ENCODE data around the gene CDK11B. TPM values are rescaled to one million over a fixed set of nuclear protein-coding genes. Genes with fewer than 3 reads are reported as not detected.
A peak's percentile ranks its signal among the peaks of the same experiment; 100 is the strongest.

Gene CDK11B
- total RNA-seq, 1 experiment from 2014 or later, result 30.1 TPM

- H3K4ac ChIP-seq (ENCODE audit: low read depth, low read length), result no peak within 1 kb of the TSS
- no peak within 1 kb of the TSS for H3K18ac ChIP-seq (ENCODE audit: insufficient read length, low read depth, low read length)
- H4K91ac ChIP-seq (ENCODE audit: insufficient read length, low read depth, low read length), result no peak within 1 kb of the TSS
- no peaks in the 10 kb centered on the region for H3K9me3 ChIP-seq (ENCODE audit: control insufficient read depth, low read depth, low read length)
- no peak within 1 kb of the TSS for H2AFZ ChIP-seq (ENCODE audit: low read length)
- peak within 1 kb of the TSS; percentile 24 for H3K4me2 ChIP-seq (ENCODE audit: insufficient read depth, insufficient read length, low read length)
- no peak within 1 kb of the TSS for H3K27ac ChIP-seq (ENCODE audit: insufficient read length, low read depth, low read length)
- no peak within 1 kb of the TSS for H2AK5ac ChIP-seq (ENCODE audit: insufficient read length, low read length)
- peak; percentile 60 for DNase-seq
- H3K4me1 ChIP-seq (ENCODE audit: insufficient read depth, low read length), result no peaks in the 10 kb centered on the region
- no peak within 1 kb of the TSS for H4K8ac ChIP-seq (replicated peaks; ENCODE audit: insufficient read length, low read depth, low read length)
- TF ChIP-seq, protein P1, sequence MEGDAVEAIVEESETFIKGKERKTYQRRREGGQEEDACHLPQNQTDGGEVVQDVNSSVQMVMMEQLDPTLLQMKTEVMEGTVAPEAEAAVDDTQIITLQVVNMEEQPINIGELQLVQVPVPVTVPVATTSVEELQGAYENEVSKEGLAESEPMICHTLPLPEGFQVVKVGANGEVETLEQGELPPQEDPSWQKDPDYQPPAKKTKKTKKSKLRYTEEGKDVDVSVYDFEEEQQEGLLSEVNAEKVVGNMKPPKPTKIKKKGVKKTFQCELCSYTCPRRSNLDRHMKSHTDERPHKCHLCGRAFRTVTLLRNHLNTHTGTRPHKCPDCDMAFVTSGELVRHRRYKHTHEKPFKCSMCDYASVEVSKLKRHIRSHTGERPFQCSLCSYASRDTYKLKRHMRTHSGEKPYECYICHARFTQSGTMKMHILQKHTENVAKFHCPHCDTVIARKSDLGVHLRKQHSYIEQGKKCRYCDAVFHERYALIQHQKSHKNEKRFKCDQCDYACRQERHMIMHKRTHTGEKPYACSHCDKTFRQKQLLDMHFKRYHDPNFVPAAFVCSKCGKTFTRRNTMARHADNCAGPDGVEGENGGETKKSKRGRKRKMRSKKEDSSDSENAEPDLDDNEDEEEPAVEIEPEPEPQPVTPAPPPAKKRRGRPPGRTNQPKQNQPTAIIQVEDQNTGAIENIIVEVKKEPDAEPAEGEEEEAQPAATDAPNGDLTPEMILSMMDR (conservative IDR thresholded peaks at IDR 0.05), result no peak
- H2BK5ac ChIP-seq (ENCODE audit: insufficient read length, low read length), result no peak within 1 kb of the TSS
- peak within 1 kb of the TSS in 1 of 3 experiments; percentile 89; a peak in 1 of 7 replicates for H3K27ac Mint-ChIP-seq
- no peak within 1 kb of the TSS for H2BK12ac ChIP-seq (ENCODE audit: insufficient read length, low read depth, low read length)
- H3K9ac ChIP-seq (ENCODE audit: extremely low read depth, insufficient read length, low read length), result no peak within 1 kb of the TSS
- H2BK120ac ChIP-seq (ENCODE audit: low read depth, low read length, poor library complexity, severe bottlenecking), result no peak within 1 kb of the TSS
- no peak within 1 kb of the TSS for H3T11ph ChIP-seq (ENCODE audit: low read length)
- no peak within 1 kb of the TSS for H3K56ac ChIP-seq (ENCODE audit: insufficient read length, low read depth, low read length)
- no peak within 1 kb of the TSS; the same call in 1 of the 2 replicates for H3K14ac ChIP-seq (ENCODE audit: insufficient read depth, low read length)
- no peaks in the 10 kb centered on the region for H3K9me3 Mint-ChIP-seq
- no peak within 1 kb of the TSS for H4K5ac ChIP-seq (ENCODE audit: insufficient read length, low read depth, low read length)
- H3K79me2 ChIP-seq (ENCODE audit: insufficient read depth, low read length), result no peaks in the 10 kb centered on the region
- H3K36me3 Mint-ChIP-seq (ENCODE audit: insufficient read depth in 1 of 3, low read depth in 3 of 3), result no peaks in the 10 kb centered on the region
- no peak within 1 kb of the TSS for H3K23ac ChIP-seq (ENCODE audit: insufficient read length, low read depth, low read length)
- peaks cover 59% of the 10 kb centered on the region for H3K27me3 Mint-ChIP-seq (ENCODE audit: low read depth)
- peak within 1 kb of the TSS; percentile 65 to 83 for H3K4me3 Mint-ChIP-seq
- H2BK20ac ChIP-seq (ENCODE audit: low read depth, low read length, poor library complexity, severe bottlenecking), result no peak within 1 kb of the TSS
- H2BK15ac ChIP-seq (ENCODE audit: low read depth, low read length), result no peak within 1 kb of the TSS
- no peaks in the 10 kb centered on the region for H3K79me1 ChIP-seq (ENCODE audit: insufficient read depth, low read depth, low read length, poor library complexity, severe bottlenecking)
- WGBS (ENCODE audit: extremely low coverage, insufficient read length, low lambda C conversion rate), result no CpG with 5 or more reads among the region's 125 CpGs
- H3K4me1 Mint-ChIP-seq, result peaks cover 4 to 12% of the 10 kb centered on the region in 2 experiments
- no peaks in the 10 kb centered on the region for H4K20me1 ChIP-seq (ENCODE audit: control insufficient read depth, insufficient read depth, insufficient read length)
- peaks cover 8% of the 10 kb centered on the region for H3K23me2 ChIP-seq (ENCODE audit: insufficient read length, low read depth, low read length, poor library complexity, severe bottlenecking)
- H3K27me3 ChIP-seq (ENCODE audit: insufficient read depth, low read length), result no peaks in the 10 kb centered on the region; the same call in 1 of the 2 replicates
Observed at GRCh38 chr1:1599935-1600860, 58.6 kb downstream of the CDK11B start, which contains the start of gene FNDC10. Gene FNDC10, minus strand, starts transcription at chr1:1600135. Its CDS starts 120 bp downstream, at chr1:1600015.

Data from H9 (cell line).